Right hindlimb (tissue), 1 donor: ENCODE results near the gene ERI3.
"Not testable (repeated sequence)": the region's sequence is repeated elsewhere in the genome, so short reads cannot be mapped to it uniquely, and the experiment has no call there.

Source experiments
- DNase-seq: peaks from one replicate; pipeline ENCODE4 v3.0.0-alpha.2; 2018

ERI3 gene

GRCh38 chr1:44235808-44236207 is 119.2 kb downstream of the ERI3 start:
- DNase-seq, result no peak

GRCh38 chr1:44233593-44233992 is 121.5 kb downstream of the ERI3 start:
- DNase-seq, result no peak

GRCh38 chr1:44230796-44231195 is 124.3 kb downstream of the ERI3 start:
- no peak for DNase-seq

GRCh38 chr1:44229435-44230167 is 125.5 kb downstream of the ERI3 start:
- peak; percentile 8 for DNase-seq

GRCh38 chr1:44228218-44228617 is 126.8 kb downstream of the ERI3 start:
- no peak for DNase-seq

GRCh38 chr1:44227211-44227610 is 127.8 kb downstream of the ERI3 start:
- peak; percentile 3 for DNase-seq

- DNase-seq, result no peak
Measured at GRCh38 chr1:44225761-44226160, 129.3 kb downstream of the ERI3 start.

- no peak for DNase-seq
Measured at GRCh38 chr1:44223187-44223610, 131.9 kb downstream of the ERI3 start.

- DNase-seq, result no peak
Measured at GRCh38 chr1:44222397-44223186, 132.5 kb downstream of the ERI3 start.

GRCh38 chr1:44221769-44222168 is 133.3 kb downstream of the ERI3 start:
- no peak for DNase-seq

GRCh38 chr1:44220755-44221154 is 134.3 kb downstream of the ERI3 start:
- no peak for DNase-seq

GRCh38 chr1:44220001-44220751 is 134.9 kb downstream of the ERI3 start:
- no peak for DNase-seq

- DNase-seq, result no peak
Measured at GRCh38 chr1:44219301-44219626, 135.8 kb downstream of the ERI3 start.

GRCh38 chr1:44218503-44219300 is 136.4 kb downstream of the ERI3 start:
- no peak for DNase-seq

- DNase-seq, result peak; percentile 79
Measured at GRCh38 chr1:44217809-44218410, 137.1 kb downstream of the ERI3 start.

- DNase-seq, result peak; percentile 88
Measured at GRCh38 chr1:44213222-44214112, 141.6 kb downstream of the ERI3 start, which contains the start of gene DMAP1. DMAP1 (plus strand) TSS chr1:44213471; CDS start chr1:44213754, 283 bp downstream.

- DNase-seq, result no peak
Measured at GRCh38 chr1:44212355-44213221, 142.5 kb downstream of the ERI3 start.

GRCh38 chr1:44210595-44210994 is 144.5 kb downstream of the ERI3 start:
- no peak for DNase-seq

- DNase-seq, result no peak
Measured at GRCh38 chr1:44208226-44208625, 146.8 kb downstream of the ERI3 start.

GRCh38 chr1:44206545-44206944 is 148.5 kb downstream of the ERI3 start:
- DNase-seq, result not testable (repeated sequence)
